PFSK-1 (cell line): ENCODE measurements around the gene FAM83G.

ENCODE experiments used
- FOXP2 ChIP-seq: optimal IDR thresholded peaks from 2 replicates; pipeline ENCODE3; 2011; ENCODE audit warnings: borderline replicate concordance, control low read depth, inconsistent platforms; ENCODE audit not compliant: insufficient read depth; ENCODE audit errors: extremely low read length, extremely low read depth
- POLR2AphosphoS5 ChIP-seq: IDR thresholded peaks from 2 replicates; pipeline ENCODE4 v1.6.1; 2012; ENCODE audit warnings: low read depth, mild to moderate bottlenecking, control low read depth, low read length, moderate library complexity
- SIN3A ChIP-seq: IDR thresholded peaks from 2 replicates; pipeline ENCODE4 v1.6.1; 2012; ENCODE audit warnings: mild to moderate bottlenecking, low read length, moderate library complexity, borderline replicate concordance; ENCODE audit not compliant: insufficient read depth
- TAF1 ChIP-seq: IDR thresholded peaks from 2 replicates; pipeline ENCODE4 v1.6.1; 2012; ENCODE audit warnings: low read length, control low read depth, borderline replicate concordance; ENCODE audit not compliant: insufficient read depth
- TF ChIP-seq, protein P1 (sequence below), 2 experiments: IDR thresholded peaks; 2 replicates each; pipeline versions ENCODE4 v1.6.1 to v1.8.0; 2011 to 2012; ENCODE audit warnings: low read depth in 2 of 2, low read length in 2 of 2, control low read depth in 1 of 2, inconsistent platforms in 1 of 2, mild to moderate bottlenecking in 1 of 2, moderate library complexity in 1 of 2; ENCODE audit not compliant: insufficient read depth in 1 of 2

FAM83G gene

GRCh38 chr17:18944646-18945045 is 59.9 kb downstream of the FAM83G start:
- no peak for TF ChIP-seq POLR2AphosphoS5
- no peak for TF ChIP-seq SIN3A
- no peak for TF ChIP-seq TAF1
- TF ChIP-seq, protein P1, sequence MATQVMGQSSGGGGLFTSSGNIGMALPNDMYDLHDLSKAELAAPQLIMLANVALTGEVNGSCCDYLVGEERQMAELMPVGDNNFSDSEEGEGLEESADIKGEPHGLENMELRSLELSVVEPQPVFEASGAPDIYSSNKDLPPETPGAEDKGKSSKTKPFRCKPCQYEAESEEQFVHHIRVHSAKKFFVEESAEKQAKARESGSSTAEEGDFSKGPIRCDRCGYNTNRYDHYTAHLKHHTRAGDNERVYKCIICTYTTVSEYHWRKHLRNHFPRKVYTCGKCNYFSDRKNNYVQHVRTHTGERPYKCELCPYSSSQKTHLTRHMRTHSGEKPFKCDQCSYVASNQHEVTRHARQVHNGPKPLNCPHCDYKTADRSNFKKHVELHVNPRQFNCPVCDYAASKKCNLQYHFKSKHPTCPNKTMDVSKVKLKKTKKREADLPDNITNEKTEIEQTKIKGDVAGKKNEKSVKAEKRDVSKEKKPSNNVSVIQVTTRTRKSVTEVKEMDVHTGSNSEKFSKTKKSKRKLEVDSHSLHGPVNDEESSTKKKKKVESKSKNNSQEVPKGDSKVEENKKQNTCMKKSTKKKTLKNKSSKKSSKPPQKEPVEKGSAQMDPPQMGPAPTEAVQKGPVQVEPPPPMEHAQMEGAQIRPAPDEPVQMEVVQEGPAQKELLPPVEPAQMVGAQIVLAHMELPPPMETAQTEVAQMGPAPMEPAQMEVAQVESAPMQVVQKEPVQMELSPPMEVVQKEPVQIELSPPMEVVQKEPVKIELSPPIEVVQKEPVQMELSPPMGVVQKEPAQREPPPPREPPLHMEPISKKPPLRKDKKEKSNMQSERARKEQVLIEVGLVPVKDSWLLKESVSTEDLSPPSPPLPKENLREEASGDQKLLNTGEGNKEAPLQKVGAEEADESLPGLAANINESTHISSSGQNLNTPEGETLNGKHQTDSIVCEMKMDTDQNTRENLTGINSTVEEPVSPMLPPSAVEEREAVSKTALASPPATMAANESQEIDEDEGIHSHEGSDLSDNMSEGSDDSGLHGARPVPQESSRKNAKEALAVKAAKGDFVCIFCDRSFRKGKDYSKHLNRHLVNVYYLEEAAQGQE (IDR thresholded peaks at IDR 0.05; ENCODE audit: insufficient read depth in 1 of 2, low read depth in 2 of 2, low read length in 2 of 2): no peak
- no peak for TF ChIP-seq FOXP2

DNA sequence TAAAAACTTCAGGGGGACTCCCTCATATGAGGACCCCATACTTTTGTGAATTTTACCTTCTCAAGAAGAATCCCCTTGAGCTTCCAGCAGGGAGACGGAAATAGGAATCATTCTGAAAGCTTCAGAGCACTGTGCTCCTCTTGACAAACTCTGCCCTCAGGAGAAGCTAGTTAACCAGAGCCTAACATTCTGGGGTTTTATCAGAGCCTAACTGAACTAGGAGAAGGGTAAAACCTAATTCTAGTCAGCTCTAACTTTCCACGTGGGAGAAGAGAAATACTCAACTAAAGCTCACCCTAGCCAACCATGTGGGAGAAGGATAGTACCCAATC is 65.9 kb downstream of the FAM83G start:
- no peak for TF ChIP-seq TAF1
- no peak for TF ChIP-seq SIN3A
- no peak for TF ChIP-seq FOXP2
- TF ChIP-seq, protein P1 (IDR thresholded peaks at IDR 0.05; ENCODE audit: insufficient read depth in 1 of 2, low read depth in 2 of 2, low read length in 2 of 2): no peak
- no peak for TF ChIP-seq POLR2AphosphoS5

GRCh38 chr17:18937981-18938691 is 66.4 kb downstream of the FAM83G start:
- TF ChIP-seq FOXP2 (no peak), TAF1 (no peak), POLR2AphosphoS5 (no peak), SIN3A (no peak)
- TF ChIP-seq, protein P1 (IDR thresholded peaks at IDR 0.05; ENCODE audit: insufficient read depth in 1 of 2, low read depth in 2 of 2, low read length in 2 of 2): no peak

DNA sequence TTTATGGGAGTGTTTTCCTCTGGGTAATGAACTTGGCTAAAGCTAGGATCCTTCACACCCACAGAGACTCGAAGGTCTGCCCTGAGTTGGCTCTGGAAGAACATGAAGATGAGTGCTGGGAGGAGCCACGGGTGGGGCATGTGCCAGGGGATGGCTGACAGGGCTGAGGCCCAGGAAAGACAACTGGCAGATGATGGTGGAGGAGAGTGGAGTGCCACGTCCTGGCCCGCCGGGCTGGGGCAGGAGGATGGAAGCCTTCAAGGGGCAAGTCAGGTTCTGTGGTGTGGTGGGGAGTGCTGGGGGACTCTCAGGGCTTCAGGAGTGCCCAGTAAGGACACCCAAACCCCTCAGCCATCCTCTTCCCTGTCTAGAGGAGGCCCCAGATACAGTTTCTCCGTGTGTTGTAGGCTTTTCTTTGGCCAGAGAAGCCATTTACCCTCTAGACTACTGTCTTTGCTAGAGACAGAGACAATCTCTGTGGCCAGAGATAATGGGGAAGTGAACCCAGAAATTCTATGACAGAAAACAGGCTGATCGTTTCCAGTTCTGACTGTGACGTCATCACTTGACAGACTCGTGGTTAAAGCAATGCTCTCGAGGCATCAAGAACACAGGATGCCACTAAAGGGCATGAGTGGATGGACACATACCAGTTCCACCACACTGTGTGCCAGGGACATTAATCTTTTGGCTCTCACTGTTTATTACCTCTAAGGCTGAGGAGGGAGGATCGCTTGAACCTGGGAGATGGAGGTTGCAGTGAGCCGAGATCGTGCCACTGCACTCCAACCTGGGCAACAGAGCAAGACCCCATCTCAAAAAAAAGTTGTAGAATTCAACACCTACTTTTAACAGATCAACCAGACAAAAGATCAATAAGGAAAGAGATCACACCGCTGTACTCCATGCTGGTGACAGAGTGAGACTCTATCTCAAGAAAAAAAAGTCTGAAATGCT is 71.2 kb downstream of the FAM83G start:
- TF ChIP-seq POLR2AphosphoS5 (no peak), SIN3A (no peak), TAF1 (no peak), FOXP2 (no peak)
- TF ChIP-seq, protein P1 (IDR thresholded peaks at IDR 0.05; ENCODE audit: insufficient read depth in 1 of 2, low read depth in 2 of 2, low read length in 2 of 2): no peak
